Adrenal gland (tissue), 12 donors: ENCODE data around the gene CNNM2. TPM values are rescaled to one million over a fixed set of nuclear protein-coding genes. Genes with fewer than 3 reads are reported as not detected.
"Not testable (repeated sequence)": the region's sequence is repeated elsewhere in the genome, so short reads cannot be mapped to it uniquely, and the experiment has no call there.

ENCODE experiments used
- DNase-seq, 7 donors: peaks; one replicate each; pipeline ENCODE4 v3.0.0-alpha.2; 2019 to 2020
- H3K27ac ChIP-seq, 5 donors: fragments of 200-600 bp; sonication (generic) in 4 of 5; 1 replicate in 3 of 5; 2 replicates in 2 of 5; pipeline versions ENCODE4 v1.5.1 to v1.8.0; 2016 to 2020; ENCODE audit warnings: mild to moderate bottlenecking in 1 of 5
- H3K27me3 ChIP-seq: fragments of 200-600 bp; 2 replicates; pipeline ENCODE4 v1.8.0; 2021
- H3K36me3 ChIP-seq, 2 donors: fragments of 200-600 bp; replicated peaks in 1 of 2; 1 replicate in 1 of 2; 2 replicates in 1 of 2; pipeline versions ENCODE4 v1.5.1 to v1.8.0; 2018 to 2022
- H3K4me1 ChIP-seq, 2 donors: fragments of 200-600 bp; replicated peaks in 1 of 2; 1 replicate in 1 of 2; 2 replicates in 1 of 2; pipeline versions ENCODE4 v1.5.1 to v1.8.0; 2018 to 2021
- H3K4me3 ChIP-seq, 4 donors: fragments of 200-600 bp; sonication (generic) in 3 of 4; one replicate each; pipeline ENCODE4 v1.5.1; 2016 to 2018
- H3K9me3 ChIP-seq, 3 donors: fragments of 200-600 bp; sonication (generic) in 1 of 3; replicated peaks in 1 of 3; 1 replicate in 2 of 3; 2 replicates in 1 of 3; pipeline versions ENCODE4 v1.5.1 to v1.8.0; 2016 to 2021
- CTCF ChIP-seq, 6 experiments: fragments of 450-650 bp in 4 of 6; fragments of 200-600 bp in 2 of 6; sonication (generic) in 1 of 6; IDR thresholded peaks; 1 replicate in 5 of 6; 2 replicates in 1 of 6; pipeline versions ENCODE4 v1.5.1 to v1.8.0; 2016 to 2021; ENCODE audit warnings: antibody characterized with exemption in 6 of 6, mild to moderate bottlenecking in 2 of 6, moderate library complexity in 1 of 6
- POLR2A ChIP-seq, 2 donors: fragments of 450-650 bp; IDR thresholded peaks; one replicate each; pipeline ENCODE4 v1.6.1; 2017; ENCODE audit warnings: antibody characterized with exemption in 2 of 2, mild to moderate bottlenecking in 2 of 2, moderate library complexity in 1 of 2
- WGBS, 4 donors: extraction: QIAGEN DNeasy Blood & Tissue Kit in 2 of 4; methylation state at CpG; one replicate each; pipeline versions ENCODE4 v1.1.5 to v1.1.7; 2013 to 2017; 5-methylcytosine and 5-hydroxymethylcytosine counted together
- intact Hi-C, 2 donors: fragments of 100-400 bp; cut with DNase I; formaldehyde crosslinking; loops; one replicate each; pipeline versions ENCODE4 v1.14.1 to v1.15.0; 2022 to 2023
- polyA plus RNA-seq, 3 donors: library from polyadenylated mRNA; stranded (reverse); fragments of 200-250 nt in 2 of 3; fragments of 350-450 nt in 1 of 3; fragmentation: Illumina TruSeq in 1 of 3; extraction: RNeasy Lipid Tissue Mini Kit (QIAGEN cat#74804) in 1 of 3; gene quantifications; one replicate each; pipeline ENCODE4 v1.2.3, GENCODE V29; 2013 to 2014
- total RNA-seq, 9 donors: library from RNA; depleted of rRNA in 4 of 9; stranded (reverse); fragments of >200 nt in 4 of 9; fragments of 120-200 nt in 1 of 9; fragmentation: NEBNext Ultra II Directional in 1 of 9; extraction: Animal tissue kit (Norgen Biotek cat#: 25700) in 1 of 9; gene quantifications; one replicate each; pipeline versions ENCODE4 v1.1.0 to v1.2.4, GENCODE V29; 2013 to 2023
- donor health status: healthy with polysubstance abuse.
- donor health status: Bipolar disorder and iron deficiency.
- donor health status: DM: yes; HTN: yes; CAD: no.
- donor health status: DM: no; HTN: no; CAD: no.
- donor health status: DM: no; HTN: no; CAD: no.
- donor health status: DM: yes; HTN: yes; CAD: no.

Gene CNNM2
- total and polyA plus RNA-seq, 12 donors: 5.4 to 52.0 (median 36.6) TPM

GRCh38 chr10:103125323-103126267, 207.5 kb downstream of the CNNM2 start:
- Histone ChIP-seq H3K27me3 (no peaks in the 10 kb centered on the region), H3K9me3 (no peaks in the 10 kb centered on the region), H3K36me3 (peaks cover 0 to 6% of the 10 kb centered on the region in 2 donors), H3K4me3 (no peak overlapping the region), H3K4me1 (peaks cover 12 to 35% of the 10 kb centered on the region in 2 donors), H3K27ac (peak overlapping the region in 2 of 5 donors; percentile 36 to 41)
- 70 to 76% (median 73%) methylated on average over 9 of the region's 9 CpGs for WGBS, 4 donors
- intact Hi-C loops: no loop called here
- DNase-seq: no peak
- TF ChIP-seq CTCF (IDR thresholded peaks at IDR 0.05): no peak
- no peak for TF ChIP-seq POLR2A (IDR thresholded peaks at IDR 0.05)

- peaks cover 0 to 8% of the 10 kb centered on the region in 2 donors for H3K36me3 ChIP-seq
- intact Hi-C loops: no loop called here
- TF ChIP-seq POLR2A (IDR thresholded peaks at IDR 0.05) (no peak), CTCF (IDR thresholded peaks at IDR 0.05) (no peak)
- DNase-seq: no peak
- H3K27ac ChIP-seq: no peak overlapping the region
- peaks cover 8 to 22% of the 10 kb centered on the region in 2 donors for H3K4me1 ChIP-seq
- H3K9me3 ChIP-seq: no peaks in the 10 kb centered on the region
- no peak overlapping the region for H3K4me3 ChIP-seq
- WGBS, 4 donors: 91 to 98% (median 96%) methylated on average over 1 of the region's 1 CpG
- no peaks in the 10 kb centered on the region for H3K27me3 ChIP-seq
These were observed 209.1 kb downstream of the CNNM2 start for GRCh38 chr10:103127241-103127640.

GRCh38 chr10:103130180-103130579, 212.1 kb downstream of the CNNM2 start:
- H3K27ac ChIP-seq, H3K4me3 ChIP-seq, DNase-seq, intact Hi-C loops, H3K4me1 ChIP-seq, H3K9me3 ChIP-seq, H3K27me3 ChIP-seq: not testable (repeated sequence)
- H3K36me3 ChIP-seq: peaks cover 0 to 15% of the 10 kb centered on the region in 2 donors
- 67 to 74% (median 70%) methylated on average over 1 to 4 of the region's 5 CpGs for WGBS, 4 donors

- Histone ChIP-seq H3K36me3 (peaks cover 0 to 15% of the 10 kb centered on the region in 2 donors), H3K4me3 (no peak overlapping the region), H3K4me1 (peaks cover 3 to 4% of the 10 kb centered on the region in 2 donors), H3K27ac (no peak overlapping the region), H3K27me3 (no peaks in the 10 kb centered on the region), H3K9me3 (no peaks in the 10 kb centered on the region)
- intact Hi-C loops: no loop called here
- DNase-seq: no peak
- TF ChIP-seq CTCF (IDR thresholded peaks at IDR 0.05): no peak
- no peak for TF ChIP-seq POLR2A (IDR thresholded peaks at IDR 0.05)
- whole genome bisulfite sequencing, 4 donors: 69 to 87% (median 81%) methylated on average over 1 of the region's 1 CpG
These were observed 212.8 kb downstream of the CNNM2 start for GRCh38 chr10:103130910-103131309.

GRCh38 chr10:103135168-103135567, 217.1 kb downstream of the CNNM2 start:
- H3K4me1 ChIP-seq: peaks cover 0 to 12% of the 10 kb centered on the region in 2 donors
- 79 to 97% (median 90%) methylated on average over 2 to 3 of the region's 3 CpGs for WGBS, 4 donors
- intact Hi-C loops, H3K27ac ChIP-seq, H3K9me3 ChIP-seq, H3K27me3 ChIP-seq, H3K4me3 ChIP-seq, DNase-seq: not testable (repeated sequence)
- H3K36me3 ChIP-seq: peaks cover 0 to 18% of the 10 kb centered on the region in 2 donors
